HG02938 (cell line): Measurements from ENCODE around the gene ALAD.
"Not testable (repeated sequence)": the region's sequence is repeated elsewhere in the genome, so short reads cannot be mapped to it uniquely, and the experiment has no call there.

Source experiments
- ATAC-seq: cut with Tn5 transposase; IDR thresholded peaks from one replicate; pipeline ENCODE4 v1.9.1; 2021; ENCODE audit warnings: mild to moderate bottlenecking, moderate library complexity; ENCODE audit not compliant: unreplicated experiment

Gene ALAD

DNA sequence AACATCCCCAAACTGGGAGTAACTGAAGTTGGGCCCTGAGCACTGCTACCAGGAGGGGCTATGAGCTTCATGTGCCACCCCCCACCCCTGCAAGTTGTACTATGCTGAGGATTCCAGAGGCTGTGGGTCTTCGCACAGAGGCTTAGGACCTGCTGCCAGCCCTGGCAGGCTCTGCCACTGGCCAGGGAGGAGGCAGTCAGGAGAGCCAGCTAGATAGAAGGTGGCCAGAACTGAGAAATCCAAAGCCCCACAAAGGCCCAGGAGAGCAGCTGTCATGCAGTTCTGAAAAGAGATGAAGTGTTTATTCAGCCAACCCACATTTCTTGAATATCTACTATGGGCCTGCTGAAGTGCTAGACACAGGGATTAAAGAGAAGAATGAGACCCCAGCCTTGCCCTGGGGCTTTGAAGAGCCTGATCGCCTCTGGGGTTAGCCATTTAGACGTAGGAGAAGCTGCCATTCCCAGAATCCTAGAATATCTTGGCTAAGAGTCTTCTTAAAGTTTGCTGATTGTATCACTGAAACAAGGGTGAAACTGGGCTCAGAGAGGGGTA is 1.4 kb downstream of the ALAD start:
- no peak for ATAC-seq

DNA sequence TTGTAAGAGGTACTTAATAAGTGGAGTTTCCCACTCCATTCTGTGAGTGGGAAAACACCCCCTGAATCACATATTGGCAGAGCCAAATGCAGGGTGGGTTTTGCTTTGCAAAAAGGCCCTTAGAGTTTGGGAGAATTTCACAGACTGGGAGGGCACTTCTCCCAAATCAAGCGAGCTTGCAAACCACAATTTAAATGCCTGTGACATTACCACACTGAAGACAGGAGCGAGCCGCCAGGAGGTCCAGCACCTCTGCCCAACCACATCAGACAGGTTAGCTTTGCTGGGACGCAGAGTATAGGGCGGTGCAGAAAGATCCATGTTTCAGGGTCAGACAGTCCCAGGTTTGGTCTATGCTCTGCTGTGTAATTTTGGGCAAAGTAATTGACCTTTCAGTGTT is 2.3 kb downstream of the ALAD start:
- no peak for ATAC-seq

DNA sequence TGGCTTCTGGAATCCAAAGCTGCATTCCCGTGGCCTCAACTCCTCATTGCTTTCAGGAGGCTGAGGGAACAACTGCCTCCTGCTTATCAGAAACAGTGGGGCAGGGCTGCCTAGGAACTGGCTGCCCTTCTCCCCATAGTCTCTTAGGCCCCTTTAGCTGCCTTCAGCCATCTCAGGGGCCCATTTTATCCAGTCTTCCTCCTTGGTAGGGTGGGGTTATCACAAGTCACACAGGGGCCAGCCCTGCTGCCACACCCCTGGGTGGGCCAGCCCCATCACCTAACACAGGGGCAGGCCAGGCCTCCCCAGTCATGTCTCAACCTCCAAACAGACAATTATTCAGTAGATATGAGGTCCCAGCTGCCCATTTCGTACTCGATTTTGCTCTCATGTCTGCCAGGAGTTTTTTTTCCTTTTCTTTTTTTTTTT is 3.9 kb downstream of the ALAD start:
- no peak for ATAC-seq

- no peak for ATAC-seq
Observed at GRCh38 chr9:113395000-113395861, 5.9 kb downstream of the ALAD start.

- no peak for ATAC-seq
Observed at GRCh38 chr9:113393281-113393680, 7.8 kb downstream of the ALAD start.

DNA sequence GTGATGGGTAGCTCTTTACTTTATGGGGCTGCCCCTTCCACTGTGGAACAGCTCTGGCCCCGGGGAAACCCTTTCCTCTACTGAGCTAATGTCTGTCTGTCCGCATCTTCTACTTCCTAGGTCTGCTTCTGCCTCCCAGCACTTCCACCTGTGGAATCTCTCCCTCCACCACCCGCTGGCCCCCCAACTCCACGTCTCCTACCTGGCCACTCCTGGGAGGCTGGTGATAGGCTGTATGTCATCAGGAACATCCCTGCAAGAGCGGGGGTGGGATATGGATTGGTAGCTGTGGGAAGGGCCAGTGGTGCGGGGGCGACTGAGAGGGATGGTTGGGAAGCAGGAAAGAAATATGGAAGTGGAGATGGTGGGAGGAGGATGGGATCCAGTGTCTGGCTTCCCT is 9.2 kb downstream of the ALAD start:
- ATAC-seq: no peak

DNA sequence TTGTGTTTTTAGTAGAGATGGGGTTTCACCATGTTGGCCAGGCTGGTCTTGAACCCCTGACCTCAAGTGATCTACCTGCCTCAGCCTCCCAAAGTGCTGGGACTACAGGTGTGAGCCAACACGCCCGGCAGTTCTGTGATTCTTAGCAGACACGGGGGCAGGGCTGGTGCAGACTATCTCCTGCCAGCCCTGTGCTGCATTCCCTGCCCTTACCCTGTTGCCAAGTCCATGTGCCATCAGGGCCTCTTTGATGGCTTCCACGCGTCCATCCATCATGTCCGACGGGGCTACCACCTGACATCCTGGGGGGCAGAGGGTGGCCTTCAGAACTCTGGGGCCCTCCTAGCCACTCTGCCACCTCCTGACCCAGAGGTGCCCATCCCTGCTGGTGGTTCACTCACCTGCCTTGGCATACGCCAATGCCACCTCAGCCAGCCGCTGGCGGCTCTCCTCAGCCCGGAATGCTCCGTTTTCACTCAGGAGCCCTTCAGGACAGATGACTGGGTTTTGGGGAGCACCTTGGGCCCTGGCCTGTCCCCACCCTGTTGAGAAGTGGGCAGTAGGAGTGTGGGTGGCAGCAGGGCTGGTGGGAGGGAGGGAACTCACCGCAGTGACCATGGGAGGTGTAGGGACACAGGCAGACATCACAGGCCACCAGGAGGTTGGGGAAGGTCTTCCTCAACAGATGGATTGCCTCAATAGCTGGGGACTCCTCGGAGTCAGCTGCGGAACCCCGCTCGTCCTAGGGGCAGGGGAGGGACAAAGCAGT is 10.7 kb downstream of the ALAD start:
- no peak for ATAC-seq

DNA sequence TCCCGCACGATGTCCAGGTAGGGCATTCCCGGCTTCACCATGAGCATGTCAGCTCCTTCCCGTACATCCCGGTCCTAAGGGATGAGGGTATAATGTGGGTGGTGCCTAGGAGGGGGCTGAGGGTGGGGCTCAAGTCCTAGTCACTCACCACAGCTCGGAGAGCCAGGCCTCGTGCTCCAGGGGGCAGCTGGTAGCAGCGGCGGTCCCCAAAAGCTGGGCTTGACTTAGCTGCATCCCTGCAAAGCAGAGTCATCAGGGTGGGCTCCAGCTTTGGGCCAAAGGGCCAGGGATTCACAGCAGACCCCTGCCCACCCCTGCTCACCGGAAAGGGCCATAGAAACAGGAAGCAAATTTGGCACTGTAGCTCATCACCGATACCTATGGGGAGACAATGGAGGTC is 11.6 kb downstream of the ALAD start:
- ATAC-seq: no peak

- ATAC-seq: no peak
Observed at GRCh38 chr9:113388833-113389232, 12.3 kb downstream of the ALAD start.

DNA sequence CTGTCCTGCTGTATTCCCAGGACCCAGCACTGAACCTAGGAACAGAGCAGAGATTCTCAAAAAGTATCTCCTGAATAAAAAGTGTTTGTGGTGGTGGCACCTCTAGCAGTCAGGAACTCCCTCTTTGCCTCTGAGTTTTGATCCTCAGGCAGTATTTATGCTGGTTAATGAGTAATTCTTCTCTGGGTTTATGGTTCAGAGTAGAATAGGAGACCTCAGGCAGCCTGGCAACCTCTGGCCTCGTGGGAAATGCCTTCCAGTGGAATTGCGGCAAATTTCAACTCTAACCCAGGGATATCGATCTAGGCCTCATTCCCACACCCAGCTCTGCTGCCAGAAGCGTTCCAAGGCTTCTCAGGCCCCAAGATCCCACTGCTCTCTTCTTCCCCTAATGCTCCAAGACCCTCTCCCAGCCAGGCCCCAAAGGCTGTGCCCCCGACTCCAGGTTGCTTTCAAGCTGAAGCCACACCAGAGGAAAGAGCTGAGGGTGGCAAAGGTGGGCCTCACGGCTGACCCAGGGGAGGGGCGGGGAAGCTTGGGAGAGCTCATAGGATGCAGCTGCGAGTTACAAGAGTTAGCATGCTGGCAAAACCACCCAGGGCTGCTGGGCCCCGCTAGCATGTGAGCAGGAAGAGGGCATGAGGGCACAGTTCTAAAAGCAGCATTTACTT is 13.4 kb downstream of the ALAD start:
- ATAC-seq: no peak

- ATAC-seq: no peak
Observed at GRCh38 chr9:113386571-113387393, 14.3 kb downstream of the ALAD start.

DNA sequence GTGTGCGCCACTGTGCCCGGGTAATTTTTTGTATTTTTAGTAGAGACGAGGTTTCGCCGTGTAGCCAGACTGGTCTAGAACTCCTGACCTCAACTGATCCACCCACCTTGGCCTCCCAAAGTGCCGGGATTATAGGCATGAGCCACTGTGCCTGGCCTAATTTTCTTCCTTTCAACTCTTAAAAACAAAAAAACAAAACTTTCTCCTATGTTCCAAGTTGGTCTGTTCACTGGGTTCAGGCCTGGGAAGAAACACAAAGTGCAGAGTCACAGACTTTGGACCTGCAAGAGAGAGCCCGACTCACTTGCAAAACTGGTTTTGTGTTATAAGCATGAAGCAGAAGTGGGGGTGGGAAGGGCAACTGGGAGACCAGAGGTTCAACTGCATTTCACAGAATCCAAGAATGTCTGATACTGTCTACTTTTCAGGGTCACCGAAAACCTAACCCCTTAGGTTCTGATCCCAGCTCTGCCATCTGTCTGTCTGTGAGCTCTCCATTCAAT is 19.1 kb downstream of the ALAD start:
- no peak for ATAC-seq

- ATAC-seq: not testable (repeated sequence)
Observed at GRCh38 chr9:113381441-113381840, 19.6 kb downstream of the ALAD start.

DNA sequence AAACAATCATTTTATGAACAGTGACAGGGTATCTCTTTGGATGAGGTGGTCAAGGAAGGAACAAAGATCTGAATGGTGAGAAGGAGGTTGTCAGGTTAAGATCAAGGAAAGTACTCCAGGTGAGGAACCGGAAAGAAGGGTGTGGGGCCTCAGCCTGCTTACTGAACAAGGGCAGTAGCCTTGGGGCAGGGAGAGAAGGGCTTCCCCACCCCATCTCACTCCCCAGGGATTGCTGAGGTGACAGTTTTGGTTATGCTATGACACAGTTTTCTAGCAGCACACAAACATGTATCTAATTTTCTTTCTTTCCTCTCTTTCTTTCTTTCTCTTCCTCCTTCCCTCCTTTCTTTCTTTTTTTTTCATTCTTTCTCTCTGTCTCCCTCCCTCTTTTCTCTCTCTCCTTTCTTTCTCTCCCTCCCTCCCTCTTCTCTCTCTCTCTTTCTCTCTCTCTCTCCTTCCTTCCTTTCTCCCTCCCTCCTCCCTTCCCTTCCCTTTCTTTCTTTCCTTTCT is 20.2 kb downstream of the ALAD start:
- ATAC-seq: no peak

DNA sequence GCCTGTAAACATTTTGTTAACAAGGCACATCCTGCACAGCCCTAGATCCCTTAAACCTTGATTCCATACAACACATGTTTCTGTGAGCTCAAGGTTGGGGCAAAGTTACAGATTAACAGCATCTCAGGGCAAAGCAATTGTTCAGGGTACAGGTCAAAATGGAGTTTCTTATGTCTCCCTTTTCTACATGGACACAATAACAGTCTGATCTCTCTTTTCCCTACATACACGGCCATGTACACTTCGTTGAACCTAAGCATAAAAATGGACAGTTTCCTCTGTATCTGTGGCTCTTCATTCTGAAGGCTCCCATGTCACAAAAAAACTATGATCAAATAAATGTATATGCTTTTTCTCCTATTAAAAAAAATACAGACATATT is 21.3 kb downstream of the ALAD start:
- not testable (repeated sequence) for ATAC-seq

- ATAC-seq: not testable (repeated sequence)
Observed at GRCh38 chr9:113379094-113379828, 21.8 kb downstream of the ALAD start.

DNA sequence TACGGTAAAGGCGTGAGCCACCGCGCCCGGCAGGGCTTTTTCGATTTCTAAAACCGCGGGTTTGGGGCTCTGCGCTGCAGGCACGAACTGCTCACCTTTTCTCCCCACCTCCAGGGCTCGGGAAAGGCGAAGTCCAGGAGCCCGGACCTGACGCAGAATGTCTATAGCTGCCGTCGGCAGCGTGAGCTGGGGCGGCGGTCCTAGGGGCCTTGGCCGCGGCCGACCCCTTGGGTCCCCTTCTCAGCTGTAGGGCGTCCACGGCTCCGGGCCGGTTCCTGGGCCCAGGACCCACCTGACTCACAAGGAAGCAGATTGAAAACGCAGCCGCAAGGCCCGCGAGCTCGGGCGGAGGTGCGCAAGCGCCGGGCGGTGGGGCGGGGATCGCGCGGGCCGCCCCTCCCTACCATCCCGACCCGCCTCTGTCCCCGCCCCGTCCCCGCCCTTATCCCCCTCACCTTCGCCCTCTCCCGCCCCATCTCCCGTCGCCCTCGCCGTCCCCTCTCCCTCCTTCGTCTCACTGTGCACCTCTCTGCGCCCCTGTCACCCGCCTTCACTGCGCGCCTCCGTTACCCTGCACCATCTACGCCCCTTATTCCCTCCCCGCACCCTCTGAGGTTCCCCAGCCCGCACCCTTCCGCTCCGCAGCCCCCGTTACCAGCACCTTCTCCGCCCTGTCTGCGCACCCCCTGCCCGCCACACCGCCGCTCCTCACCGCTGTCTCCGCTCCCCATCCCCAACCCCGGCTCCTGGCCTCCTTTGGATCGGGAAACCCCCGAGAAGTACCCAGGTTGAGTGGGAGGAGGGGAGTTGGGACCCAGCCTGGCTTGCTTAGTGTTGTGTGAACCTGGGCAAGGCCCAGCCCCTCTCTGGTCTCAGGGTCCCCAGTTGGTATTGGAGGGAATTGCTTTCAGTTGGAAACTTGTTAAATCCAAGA is 24.2 kb downstream of the ALAD start, which contains the start of gene HDHD3:
Gene HDHD3, minus strand, starts transcription at position 353 of the 934 bp plus-strand sequence. CDS start 2,632 bp downstream, outside the sequence.
- peak; percentile 77 for ATAC-seq
